ENCODE results near the gene MLLT3. TPM values are rescaled to one million over a fixed set of nuclear protein-coding genes. Genes with fewer than 3 reads are reported as not detected.

The MLLT3 gene
- total and polyA plus RNA-seq, 2 of the 8 experiments (the other 6 are each of a cell fraction or from before 2014, with no cell fraction given): 5.9 to 9.6 TPM

DNA sequence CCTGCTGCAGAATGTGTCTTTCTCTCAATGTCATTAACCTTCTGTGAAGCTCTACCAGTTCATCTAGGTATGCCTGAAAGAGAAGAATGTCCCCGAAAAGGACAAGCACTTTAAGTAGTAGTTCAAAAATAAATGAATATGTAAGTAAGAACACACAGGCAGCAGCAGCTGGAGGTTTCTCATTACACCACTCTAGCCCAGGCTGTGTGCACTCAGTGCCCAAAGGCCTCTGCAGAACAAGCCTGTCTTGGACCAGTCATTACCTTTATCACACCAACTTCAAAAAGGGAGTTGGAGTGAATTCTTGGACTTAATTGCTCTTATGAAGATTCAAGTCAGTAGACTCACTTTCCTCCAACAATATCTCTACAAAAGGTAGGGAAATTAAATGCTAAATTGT is 268.8 kb downstream of the MLLT3 start:
- H3K36me3 ChIP-seq (ENCODE audit: control insufficient read depth in 2 of 4, insufficient read depth in 4 of 4, low read length in 3 of 4): no peaks in the 10 kb centered on the region
- WGBS, 2 experiments (ENCODE audit: extremely low coverage in 1 of 2, insufficient coverage in 1 of 2, insufficient read length in 1 of 2, insufficient replicate concordance in 2 of 2, low coverage in 1 of 2, low lambda C conversion rate in 2 of 2, missing lambda C conversion rate in 1 of 2): 95% methylated on average over 1 of the region's 1 CpG; no CpG with 5 or more reads in 1 of the 2 experiments
- no peak overlapping the region for H3K9ac ChIP-seq (replicated peaks in 1 of 4; ENCODE audit: extremely low read depth in 1 of 4, low read depth in 3 of 4, low read length in 3 of 4)
- H4K20me1 ChIP-seq (replicated peaks in 1 of 2; ENCODE audit: control insufficient read depth in 1 of 2, insufficient read depth in 2 of 2, low read length in 2 of 2): no peaks in the 10 kb centered on the region
- ChIA-PET CTCF (ENCODE audit: partially characterized antibody) (no interaction called here), POLR2A (ENCODE audit: partially characterized antibody) (interaction anchor here (0.6 kb wide), 1 partner anchor 306 kb away, joined by 4 read pairs; no protein-coding TSS in a partner anchor)
- no peaks in the 10 kb centered on the region for H3K9me3 ChIP-seq (ENCODE audit: insufficient read depth in 2 of 2, low read depth in 1 of 2, low read length in 1 of 2)
- no peak overlapping the region for H3K18ac ChIP-seq (ENCODE audit: extremely low read depth, low read length)
- H2AFZ ChIP-seq (ENCODE audit: low read length): no peak overlapping the region
- no peak overlapping the region for H2BK20ac ChIP-seq (ENCODE audit: low read length)
- H3K4me1 ChIP-seq (replicated peaks in 1 of 4; ENCODE audit: control insufficient read depth in 3 of 4, insufficient read depth in 4 of 4, low read length in 3 of 4): peaks cover 0 to 11% (median 7%) of the 10 kb centered on the region in 4 experiments; a peak in 6 of 7 replicates
- no peak overlapping the region for H2BK5ac ChIP-seq (ENCODE audit: low read depth, low read length)
- H3K79me1 ChIP-seq (ENCODE audit: low read depth, low read length): no peaks in the 10 kb centered on the region
- H2BK120ac ChIP-seq (replicated peaks; ENCODE audit: low read depth, low read length): no peak overlapping the region
- no peak overlapping the region for H3K23ac ChIP-seq (ENCODE audit: insufficient read length)
- no peak overlapping the region for H2BK15ac ChIP-seq (ENCODE audit: low read length)
- H3K27me3 ChIP-seq (replicated peaks in 1 of 4; ENCODE audit: control insufficient read depth in 3 of 4, extremely low read depth in 1 of 4, insufficient read depth in 3 of 4, low read length in 3 of 4): no peaks in the 10 kb centered on the region
- no peak overlapping the region for H4K5ac ChIP-seq (ENCODE audit: insufficient read length, low read depth, low read length)
- H3K27ac ChIP-seq (ENCODE audit: low read depth, low read length): no peak overlapping the region
- no peak overlapping the region for H3K4ac ChIP-seq (replicated peaks; ENCODE audit: insufficient read length, low read depth, low read length)
- no peak overlapping the region for H4K8ac ChIP-seq (ENCODE audit: extremely low read depth, insufficient read depth, low read length)
- no peak overlapping the region for H4K91ac ChIP-seq (replicated peaks; ENCODE audit: insufficient read length, low read length)
- H3K56ac ChIP-seq (replicated peaks; ENCODE audit: insufficient read length, low read depth, low read length): no peak overlapping the region
- no peak overlapping the region for H3K4me3 ChIP-seq (ENCODE audit: extremely low read depth in 1 of 4, insufficient read depth in 2 of 4, low read depth in 3 of 4, low read length in 4 of 4)
- no peak overlapping the region for H2BK12ac ChIP-seq (ENCODE audit: low read depth, low read length)
- H3K79me2 ChIP-seq (ENCODE audit: control insufficient read depth in 1 of 2, insufficient read depth in 2 of 2, low read length in 2 of 2): no peaks in the 10 kb centered on the region
- FAIRE-seq: no peak
- DNase-seq (ENCODE audit: low read depth in 1 of 2, low spot score in 2 of 2): no peak
- no peak overlapping the region for H2AK5ac ChIP-seq (ENCODE audit: low read depth, low read length)
- H3K4me2 ChIP-seq (ENCODE audit: insufficient read depth in 1 of 2, low read depth in 2 of 2, low read length in 2 of 2): no peak overlapping the region
- no peak overlapping the region for H3K14ac ChIP-seq (ENCODE audit: insufficient read length)
- H3K23me2 ChIP-seq (ENCODE audit: low read depth, low read length): peaks cover 2% of the 10 kb centered on the region; the same call in 1 of the 2 replicates
- no peak for TF ChIP-seq BCL11A (IDR thresholded peaks at IDR 0.05; ENCODE audit: low read depth in 2 of 2, low read length in 2 of 2)
- TF ChIP-seq TAF7 (optimal IDR thresholded peaks at IDR 0.05; ENCODE audit: borderline replicate concordance, low read depth, low read length): no peak
- no peak for TF ChIP-seq ZNF274 (IDR thresholded peaks at IDR 0.05; ENCODE audit: borderline replicate concordance, extremely low read depth, low read length)
- no peak for TF ChIP-seq CREB1 (IDR thresholded peaks at IDR 0.05)
- TF ChIP-seq GABPA (IDR thresholded peaks at IDR 0.05; ENCODE audit: borderline replicate concordance, insufficient read depth, low read length): no peak
- no peak for TF ChIP-seq SUZ12 (IDR thresholded peaks at IDR 0.05; ENCODE audit: low read length)
- no peak for TF ChIP-seq TEAD4 (IDR thresholded peaks at IDR 0.05; ENCODE audit: low read depth, low read length)
- no peak for TF ChIP-seq ATF3 (IDR thresholded peaks at IDR 0.05; ENCODE audit: insufficient read depth, low read depth, low read length)
- TF ChIP-seq CTBP2 (IDR thresholded peaks at IDR 0.05; ENCODE audit: borderline replicate concordance, insufficient read depth, insufficient read length, low read length): no peak
- TF ChIP-seq MAX (IDR thresholded peaks at IDR 0.05): no peak
- TF ChIP-seq, protein P1, sequence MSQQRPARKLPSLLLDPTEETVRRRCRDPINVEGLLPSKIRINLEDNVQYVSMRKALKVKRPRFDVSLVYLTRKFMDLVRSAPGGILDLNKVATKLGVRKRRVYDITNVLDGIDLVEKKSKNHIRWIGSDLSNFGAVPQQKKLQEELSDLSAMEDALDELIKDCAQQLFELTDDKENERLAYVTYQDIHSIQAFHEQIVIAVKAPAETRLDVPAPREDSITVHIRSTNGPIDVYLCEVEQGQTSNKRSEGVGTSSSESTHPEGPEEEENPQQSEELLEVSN (IDR thresholded peaks at IDR 0.05): no peak
- no peak for TF ChIP-seq SRF (IDR thresholded peaks at IDR 0.05; ENCODE audit: low read depth, low read length)
- TF ChIP-seq SIX5 (IDR thresholded peaks at IDR 0.05; ENCODE audit: low read depth, low read length): no peak

All from H1 (cell line).